Activated T-cell treated with anti-CD3 and anti-CD28 coated beads, Interleukin-2, amount 50 U/mL, for 4 hours (primary cell): ENCODE data around the gene KAZALD1. TPM values are rescaled to one million over a fixed set of nuclear protein-coding genes. Genes with fewer than 3 reads are reported as not detected.

ENCODE experiments used
- ATAC-seq, 2 donors: fragments of 200-7000 bp; cut with Tn5 transposase; one replicate each; pipeline ENCODE4 v1.10.0; 2021
- DNase-seq: peaks from one replicate; pipeline ENCODE4 v3.0.0-alpha.2; 2020
- H3K27me3 Mint-ChIP-seq: one replicate; pipeline ENCODE4 v1.8.0; 2021; ENCODE audit warnings: low read depth, mixed read lengths
- H3K36me3 Mint-ChIP-seq: one replicate; pipeline ENCODE4 v1.8.0; 2022; ENCODE audit warnings: mixed read lengths; ENCODE audit not compliant: insufficient read depth
- H3K4me1 Mint-ChIP-seq: one replicate; pipeline ENCODE4 v1.8.0; 2021; ENCODE audit warnings: low read depth, mixed read lengths
- H3K4me3 Mint-ChIP-seq: one replicate; pipeline ENCODE4 v1.8.0; 2021; ENCODE audit warnings: mild to moderate bottlenecking, moderate library complexity, mixed read lengths
- H3K9me3 Mint-ChIP-seq: one replicate; pipeline ENCODE4 v1.8.0; 2021; ENCODE audit warnings: mixed read lengths
- total RNA-seq, 3 donors: library from RNA; stranded (reverse); gene quantifications; one replicate each; pipeline ENCODE4 v1.2.1, GENCODE V29; 2021

Gene KAZALD1
- total RNA-seq: under 1 TPM in 1 of 3 donors, not detected in 2; 0.19 TPM

- H3K9me3 Mint-ChIP-seq: no peaks in the 10 kb centered on the region
- peaks cover 34% of the 10 kb centered on the region for H3K27me3 Mint-ChIP-seq
- ATAC-seq (no peak), DNase-seq (no peak)
- no peaks in the 10 kb centered on the region for H3K36me3 Mint-ChIP-seq
- peak within 1 kb of the TSS; percentile 95 for H3K4me3 Mint-ChIP-seq
- peaks cover 30% of the 10 kb centered on the region for H3K4me1 Mint-ChIP-seq
Observed at GRCh38 chr10:101061624-101062231, at the start of gene KAZALD1. TSS of gene KAZALD1 (plus strand) at chr10:101061989. CDS start at chr10:101062593, 604 bp downstream.

GRCh38 chr10:101012525-101013364 is 49.0 kb upstream of the KAZALD1 start:
- H3K4me3 Mint-ChIP-seq: no peak overlapping the region
- no peaks in the 10 kb centered on the region for H3K9me3 Mint-ChIP-seq
- H3K4me1 Mint-ChIP-seq: peaks cover 25% of the 10 kb centered on the region
- DNase-seq: peak; percentile 75
- peak; percentile 76 to 86 for ATAC-seq
- no peaks in the 10 kb centered on the region for H3K36me3 Mint-ChIP-seq
- peaks cover 22% of the 10 kb centered on the region for H3K27me3 Mint-ChIP-seq

DNA sequence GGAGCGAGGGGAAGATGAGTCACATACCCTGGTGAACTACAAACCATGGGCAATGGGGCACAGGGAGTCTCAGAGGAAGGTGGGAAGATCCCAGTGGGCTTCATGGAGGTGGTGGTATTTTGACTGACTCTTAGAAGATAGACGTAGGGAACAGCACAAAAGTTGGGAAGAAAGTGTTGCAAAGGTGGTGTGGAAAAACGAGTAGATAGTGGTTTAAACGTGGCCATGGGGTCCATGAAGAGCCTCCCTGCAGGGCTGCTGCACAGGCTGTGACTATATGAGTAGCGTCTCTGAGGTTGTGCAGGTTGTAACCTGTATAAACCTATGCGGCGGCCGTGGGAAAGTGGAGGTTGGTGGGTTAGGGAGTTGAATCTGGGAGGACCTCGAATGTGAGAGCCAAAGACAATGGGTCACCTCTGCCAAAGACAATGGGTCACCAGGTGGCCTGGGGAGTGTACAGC is 48.4 kb upstream of the KAZALD1 start:
- no peak for ATAC-seq
- Mint-ChIP-seq H3K36me3 (no peaks in the 10 kb centered on the region), H3K9me3 (no peaks in the 10 kb centered on the region), H3K4me1 (peaks cover 26% of the 10 kb centered on the region), H3K4me3 (no peak overlapping the region), H3K27me3 (peaks cover 28% of the 10 kb centered on the region)
- DNase-seq: no peak

DNA sequence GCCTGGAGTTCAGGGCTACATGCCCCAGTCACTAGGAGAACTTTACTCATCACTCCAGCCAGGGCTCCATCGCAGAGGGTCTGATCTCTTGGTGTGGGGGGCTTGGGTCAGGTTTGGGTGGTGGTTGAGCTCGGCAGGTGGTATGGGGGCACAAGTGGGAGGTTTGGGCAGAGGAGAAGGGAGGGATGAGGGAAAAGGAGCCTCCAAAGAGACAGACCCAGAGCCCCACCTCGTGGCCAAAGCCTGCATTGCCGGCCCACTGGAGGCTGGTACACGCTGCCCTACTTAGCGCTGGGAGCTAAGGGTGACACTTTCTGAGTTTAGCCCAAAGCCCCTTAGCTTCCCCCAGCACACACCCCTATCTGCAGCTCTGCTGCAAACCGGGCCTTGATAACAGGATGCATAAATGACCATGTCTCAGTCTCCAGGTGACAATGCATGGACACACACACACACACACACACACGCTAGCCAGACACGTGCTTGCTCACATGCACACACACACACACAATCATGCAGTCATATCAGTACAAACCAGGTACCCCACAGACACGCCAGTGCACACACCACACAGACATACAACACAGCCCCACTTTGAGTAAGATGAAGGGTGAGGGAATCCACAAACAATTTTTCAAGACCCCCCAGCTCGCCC is 47.4 kb upstream of the KAZALD1 start:
- no peaks in the 10 kb centered on the region for H3K9me3 Mint-ChIP-seq
- ATAC-seq (peak; percentile 36 to 42), DNase-seq (peak; percentile 71)
- H3K27me3 Mint-ChIP-seq: peaks cover 31% of the 10 kb centered on the region
- H3K4me3 Mint-ChIP-seq: no peak overlapping the region
- peaks cover 29% of the 10 kb centered on the region for H3K4me1 Mint-ChIP-seq
- H3K36me3 Mint-ChIP-seq: no peaks in the 10 kb centered on the region

- Mint-ChIP-seq H3K9me3 (no peaks in the 10 kb centered on the region), H3K36me3 (no peaks in the 10 kb centered on the region), H3K4me1 (peaks cover 30% of the 10 kb centered on the region), H3K27me3 (peaks cover 36% of the 10 kb centered on the region), H3K4me3 (no peak overlapping the region)
- DNase-seq (no peak), ATAC-seq (peak; percentile 31 to 53)
Observed at GRCh38 chr10:101014966-101015581, 46.7 kb upstream of the KAZALD1 start.

DNA sequence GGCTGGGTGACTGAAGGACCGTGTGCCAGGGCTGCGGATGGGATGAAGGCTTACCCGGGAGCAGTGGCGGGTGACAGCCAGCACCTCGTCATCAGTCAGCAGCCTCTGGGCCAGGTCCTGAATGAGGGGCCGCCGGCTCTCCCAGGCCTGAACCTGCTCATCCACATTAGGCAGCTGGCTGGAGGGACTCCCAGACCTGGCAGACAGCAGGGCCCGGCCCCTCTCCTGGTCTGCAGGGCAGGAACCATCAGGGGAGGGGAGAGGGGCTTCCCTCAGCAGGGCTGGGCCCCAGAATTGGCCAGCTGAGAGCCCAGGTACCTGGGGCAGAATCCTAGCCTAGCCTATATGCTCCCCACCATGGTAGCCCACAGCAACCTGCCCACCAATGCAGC is 46.2 kb upstream of the KAZALD1 start:
- Mint-ChIP-seq H3K4me3 (no peak overlapping the region), H3K36me3 (no peaks in the 10 kb centered on the region), H3K9me3 (no peaks in the 10 kb centered on the region), H3K4me1 (peaks cover 30% of the 10 kb centered on the region), H3K27me3 (peaks cover 39% of the 10 kb centered on the region)
- no peak for DNase-seq
- no peak for ATAC-seq

- DNase-seq (no peak), ATAC-seq (no peak)
- Mint-ChIP-seq H3K4me3 (no peak overlapping the region), H3K9me3 (no peaks in the 10 kb centered on the region), H3K4me1 (peaks cover 30% of the 10 kb centered on the region), H3K27me3 (peaks cover 47% of the 10 kb centered on the region), H3K36me3 (no peaks in the 10 kb centered on the region)
Observed at GRCh38 chr10:101016814-101017213, 45.0 kb upstream of the KAZALD1 start.

DNA sequence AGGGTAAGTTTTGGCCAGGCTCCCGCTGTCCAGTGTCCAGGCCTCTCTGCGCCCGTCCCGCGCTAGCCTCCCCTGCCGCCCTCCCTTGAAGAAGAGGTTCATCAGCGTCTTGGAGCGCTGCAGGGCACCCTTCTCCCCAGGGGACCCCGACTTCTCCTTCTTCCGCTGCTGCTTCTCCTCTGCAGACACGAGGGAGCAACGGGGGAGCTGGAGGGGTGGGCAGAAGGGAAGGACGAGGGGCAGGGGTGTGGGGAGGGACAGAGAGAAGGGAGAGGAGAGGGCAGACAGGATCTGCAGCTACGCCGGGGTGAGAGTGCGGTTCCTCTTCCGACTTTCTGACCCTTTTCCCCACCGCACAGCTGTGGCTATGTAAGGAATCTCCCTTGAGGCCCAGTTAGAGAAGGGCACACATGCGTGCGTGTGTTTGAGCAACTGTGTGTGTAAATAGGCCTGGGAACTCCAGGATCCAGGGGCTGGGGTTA is 43.6 kb upstream of the KAZALD1 start:
- H3K27me3 Mint-ChIP-seq: peaks cover 51% of the 10 kb centered on the region
- no peaks in the 10 kb centered on the region for H3K36me3 Mint-ChIP-seq
- no peaks in the 10 kb centered on the region for H3K9me3 Mint-ChIP-seq
- peaks cover 23% of the 10 kb centered on the region for H3K4me1 Mint-ChIP-seq
- DNase-seq (no peak), ATAC-seq (no peak)
- H3K4me3 Mint-ChIP-seq: no peak overlapping the region

GRCh38 chr10:101018600-101019439 is 43.0 kb upstream of the KAZALD1 start:
- peak; percentile 71 to 77 for ATAC-seq
- H3K4me3 Mint-ChIP-seq: no peak overlapping the region
- peaks cover 51% of the 10 kb centered on the region for H3K27me3 Mint-ChIP-seq
- H3K36me3 Mint-ChIP-seq: no peaks in the 10 kb centered on the region
- no peaks in the 10 kb centered on the region for H3K9me3 Mint-ChIP-seq
- DNase-seq: peak; percentile 71
- peaks cover 20% of the 10 kb centered on the region for H3K4me1 Mint-ChIP-seq

- H3K4me3 Mint-ChIP-seq: no peak overlapping the region
- H3K36me3 Mint-ChIP-seq: no peaks in the 10 kb centered on the region
- H3K9me3 Mint-ChIP-seq: no peaks in the 10 kb centered on the region
- no peak for ATAC-seq
- DNase-seq: no peak
- peaks cover 15% of the 10 kb centered on the region for H3K4me1 Mint-ChIP-seq
- peaks cover 51% of the 10 kb centered on the region for H3K27me3 Mint-ChIP-seq
Observed at GRCh38 chr10:101019440-101019703, 42.4 kb upstream of the KAZALD1 start.

- H3K27me3 Mint-ChIP-seq: peaks cover 48% of the 10 kb centered on the region
- ATAC-seq (no peak), DNase-seq (no peak)
- peaks cover 5% of the 10 kb centered on the region for H3K4me1 Mint-ChIP-seq
- H3K36me3 Mint-ChIP-seq: no peaks in the 10 kb centered on the region
- H3K4me3 Mint-ChIP-seq: no peak overlapping the region
- no peaks in the 10 kb centered on the region for H3K9me3 Mint-ChIP-seq
Observed at GRCh38 chr10:101020427-101021075, 41.2 kb upstream of the KAZALD1 start.

- H3K4me3 Mint-ChIP-seq: no peak overlapping the region
- no peaks in the 10 kb centered on the region for H3K36me3 Mint-ChIP-seq
- no peak for ATAC-seq
- H3K9me3 Mint-ChIP-seq: no peaks in the 10 kb centered on the region
- peaks cover 43% of the 10 kb centered on the region for H3K27me3 Mint-ChIP-seq
- peaks cover 5% of the 10 kb centered on the region for H3K4me1 Mint-ChIP-seq
- DNase-seq: no peak
Observed at GRCh38 chr10:101021239-101021638, 40.5 kb upstream of the KAZALD1 start.

- no peak overlapping the region for H3K4me3 Mint-ChIP-seq
- peaks cover 5% of the 10 kb centered on the region for H3K4me1 Mint-ChIP-seq
- DNase-seq (no peak), ATAC-seq (no peak)
- peaks cover 38% of the 10 kb centered on the region for H3K27me3 Mint-ChIP-seq
- H3K36me3 Mint-ChIP-seq: no peaks in the 10 kb centered on the region
- H3K9me3 Mint-ChIP-seq: no peaks in the 10 kb centered on the region
Observed at GRCh38 chr10:101021692-101022251, 40.0 kb upstream of the KAZALD1 start.
